ENCODE results near the gene KCND2.

The KCND2 gene

DNA sequence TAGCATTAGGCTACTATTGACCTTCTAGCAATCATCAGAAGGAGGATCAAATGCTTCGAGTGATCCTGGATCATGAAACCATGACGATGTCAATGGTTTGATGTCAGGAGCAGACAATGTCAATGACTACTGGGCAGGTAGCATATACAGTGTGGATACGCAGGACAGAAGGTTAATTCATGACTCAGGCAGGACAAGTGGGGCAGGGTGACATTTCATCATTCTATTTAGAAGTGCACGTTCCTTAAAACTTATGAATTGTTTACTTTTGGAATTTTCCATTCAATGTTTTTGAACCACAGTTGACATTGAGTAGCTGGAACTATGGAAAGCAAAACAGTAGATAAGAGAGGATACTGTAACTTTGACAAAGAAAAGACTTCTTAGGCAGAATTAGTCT, 444.2 kb downstream of the KCND2 start:
- TF ChIP-seq ZNF274 (IDR thresholded peaks at IDR 0.05; ENCODE audit: low read depth, low read length): no peak

DNA sequence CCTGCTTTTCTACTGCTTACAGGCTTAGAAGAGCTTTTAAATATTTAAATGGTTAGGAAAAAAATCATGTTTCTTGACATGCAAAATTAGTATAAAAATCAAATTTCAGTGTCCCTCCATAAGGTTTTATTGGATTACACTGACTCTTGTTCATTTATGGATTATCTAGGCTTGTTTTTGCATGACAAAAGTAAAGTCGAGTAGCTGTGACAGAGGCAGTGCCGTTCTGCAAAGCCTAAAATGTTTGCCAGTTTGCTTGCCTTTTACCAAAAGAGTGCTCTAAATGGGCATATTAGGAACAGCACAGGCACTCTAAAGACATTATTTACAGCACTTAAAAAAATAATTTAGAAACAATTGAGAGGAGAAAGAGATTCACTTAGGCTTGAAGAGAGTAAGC, 445.4 kb downstream of the KCND2 start:
- no peak overlapping the region for H3K4me3 ChIP-seq (ENCODE audit: low read length)
- no peak for TF ChIP-seq ZNF274 (IDR thresholded peaks at IDR 0.05; ENCODE audit: low read depth, low read length)

More for the DNA sequence above, 444.2 kb downstream of the KCND2 start:
- no peak overlapping the region for H3K4me3 ChIP-seq (ENCODE audit: low read length)

DNA sequence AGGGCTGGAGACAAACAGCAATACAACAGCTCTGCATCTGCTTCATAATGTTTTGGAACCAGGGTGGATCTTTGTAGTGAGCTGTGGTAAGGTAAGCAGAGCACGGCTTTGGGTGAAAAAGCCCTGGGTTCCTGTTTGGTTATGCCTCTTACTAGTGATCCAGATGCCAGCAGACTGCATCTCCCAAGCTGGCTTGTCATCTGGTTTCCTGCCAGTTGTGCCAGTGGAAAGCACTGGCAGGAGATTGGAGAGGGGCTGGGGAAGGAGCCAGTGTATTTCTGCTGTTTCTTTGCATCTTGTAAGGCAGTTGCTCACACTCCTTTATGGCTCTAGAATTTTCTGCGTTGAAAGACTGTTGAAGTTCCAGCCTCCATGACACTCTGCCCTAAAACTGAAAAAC, 447.3 kb downstream of the KCND2 start:
- no peak for TF ChIP-seq ZNF274 (IDR thresholded peaks at IDR 0.05; ENCODE audit: low read depth, low read length)
- H3K4me3 ChIP-seq (ENCODE audit: low read length): no peak overlapping the region

DNA sequence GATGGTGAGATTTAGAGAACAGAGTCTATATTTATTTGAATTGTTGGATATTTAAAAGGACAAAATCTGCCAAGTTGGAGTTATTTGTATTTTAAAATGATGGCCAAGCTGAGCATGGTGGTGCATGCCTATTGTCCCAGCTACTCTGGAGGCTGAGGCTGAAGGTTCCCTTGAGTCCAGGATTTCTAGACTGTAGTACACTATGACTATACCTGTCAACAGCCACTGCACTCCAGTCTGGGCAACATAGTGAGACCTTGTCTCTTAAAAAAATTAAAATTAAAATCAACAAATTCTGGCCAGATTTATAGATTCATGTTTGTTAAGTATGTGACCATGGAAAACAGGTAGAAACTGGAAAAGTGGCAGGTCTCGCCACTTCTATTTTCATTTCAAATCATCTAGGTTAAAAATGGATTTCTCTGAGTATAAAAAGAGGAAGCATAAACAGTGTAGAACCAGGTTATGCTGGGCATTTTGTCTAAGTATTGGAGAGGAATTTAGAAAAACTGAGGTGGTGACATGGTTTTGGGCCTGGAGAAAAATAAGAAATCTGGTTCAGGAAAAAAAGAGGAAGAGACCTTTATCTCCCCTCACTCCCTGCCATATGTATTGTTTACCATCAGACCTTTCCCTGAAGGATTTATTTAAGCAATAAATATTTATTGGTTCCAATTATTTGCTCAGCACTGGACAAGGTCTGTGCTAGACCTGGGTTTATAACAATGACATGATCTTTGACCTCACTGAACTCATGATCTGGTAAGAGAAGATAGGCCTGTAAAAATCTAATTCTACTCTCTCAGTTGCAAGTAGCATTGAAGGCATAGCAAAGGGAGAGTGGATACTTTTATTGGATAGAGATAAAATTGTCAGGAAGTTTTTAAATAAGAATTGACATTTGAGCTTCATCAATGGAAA, 450.8 kb downstream of the KCND2 start:
- no peak overlapping the region for H3K4me3 ChIP-seq (ENCODE audit: low read length)
- no peak for TF ChIP-seq ZNF274 (IDR thresholded peaks at IDR 0.05; ENCODE audit: low read depth, low read length)

DNA sequence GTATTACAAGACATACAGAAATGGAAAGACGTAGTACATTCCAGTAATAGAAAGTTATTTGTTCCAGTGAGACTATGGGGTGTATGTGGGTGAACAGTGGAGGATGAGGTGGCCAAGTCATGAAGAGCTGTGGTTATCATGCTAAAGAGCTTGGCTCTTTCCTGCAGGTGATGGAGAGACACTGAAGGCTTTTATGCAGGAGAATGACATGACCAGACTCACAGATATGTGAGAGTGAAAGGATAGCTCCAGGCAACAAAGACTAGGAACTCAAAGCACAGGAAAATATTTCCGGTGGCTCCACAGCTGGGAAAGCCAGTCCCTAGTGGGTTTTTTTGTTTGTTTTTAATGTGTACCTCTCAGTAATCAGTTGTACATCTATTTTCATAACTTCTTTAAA, 451.5 kb downstream of the KCND2 start:
- H3K4me3 ChIP-seq (ENCODE audit: low read length): no peak overlapping the region
- TF ChIP-seq ZNF274 (IDR thresholded peaks at IDR 0.05; ENCODE audit: low read depth, low read length): no peak

DNA sequence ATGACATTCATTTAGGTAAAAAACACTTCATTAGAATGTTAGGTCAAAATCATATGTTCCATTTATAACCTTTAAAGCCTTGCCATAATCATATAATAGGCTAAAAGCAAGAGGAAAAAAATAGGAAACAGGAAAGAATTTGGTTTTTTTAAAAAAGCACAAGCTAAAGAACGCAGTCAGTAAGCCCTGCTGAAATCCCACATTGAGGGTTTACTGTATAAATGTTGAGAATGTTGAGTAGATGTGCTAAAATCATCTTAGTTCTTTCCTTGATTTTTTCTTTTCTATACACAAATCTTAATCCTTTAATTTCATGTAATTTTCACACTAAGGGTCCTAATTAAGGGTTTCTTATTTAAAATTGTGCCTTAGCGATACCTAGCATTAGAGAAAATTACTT, 452.0 kb downstream of the KCND2 start:
- TF ChIP-seq ZNF274 (IDR thresholded peaks at IDR 0.05; ENCODE audit: low read depth, low read length): no peak
- H3K4me3 ChIP-seq (ENCODE audit: low read length): no peak overlapping the region

DNA sequence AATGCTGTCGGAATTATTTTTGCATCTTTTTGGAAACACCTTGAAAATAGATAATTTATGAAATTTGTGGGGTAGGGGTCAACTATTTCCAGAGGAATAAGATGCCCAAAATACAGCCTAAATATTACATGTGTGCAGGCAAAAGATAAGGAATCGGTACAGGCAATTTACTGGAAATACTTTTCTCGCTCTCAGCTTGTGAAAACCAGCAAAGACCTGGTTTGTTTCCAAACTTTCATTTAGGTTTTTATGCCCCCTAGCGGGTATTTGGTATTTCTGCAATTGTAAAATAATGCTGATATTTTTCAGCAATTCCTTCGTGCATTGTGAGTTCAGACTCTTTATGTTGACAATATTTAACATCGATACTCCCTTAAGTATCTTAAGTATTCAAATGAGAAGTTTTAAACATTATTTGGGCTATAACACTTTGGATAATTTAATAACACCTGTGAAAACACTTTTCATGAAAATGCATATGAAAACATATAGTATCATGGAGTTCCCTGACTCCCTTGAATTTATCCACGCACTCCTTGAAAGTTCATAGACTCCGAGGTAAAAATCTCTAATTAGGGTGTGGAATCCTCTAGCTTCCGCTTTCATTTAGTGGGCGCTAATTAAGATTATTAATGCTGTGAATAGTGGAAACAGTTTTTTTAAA, 452.5 kb downstream of the KCND2 start:
- no peak overlapping the region for H3K4me3 ChIP-seq (ENCODE audit: low read length)
- TF ChIP-seq ZNF274 (IDR thresholded peaks at IDR 0.05; ENCODE audit: low read depth, low read length): no peak

DNA sequence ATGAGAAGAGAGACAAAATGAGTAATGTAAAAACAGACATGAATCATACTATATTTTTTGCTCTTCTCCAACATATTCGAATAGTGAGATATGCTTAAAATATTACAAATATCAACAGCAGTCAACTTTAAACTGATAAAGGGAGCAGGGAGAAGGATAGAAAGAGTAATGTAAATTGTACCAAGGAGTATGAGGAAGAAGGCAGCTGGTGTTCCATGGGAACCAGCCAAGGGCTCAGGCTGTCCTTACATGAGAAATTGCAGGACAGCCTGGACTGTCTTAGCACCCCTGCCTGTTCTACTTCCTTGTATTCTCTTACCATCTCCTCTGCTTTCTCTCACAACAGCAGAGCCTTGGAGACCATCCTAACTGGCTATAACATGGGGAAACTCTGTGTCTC, 456.3 kb downstream of the KCND2 start:
- no peak overlapping the region for H3K4me3 ChIP-seq (ENCODE audit: low read length)
- TF ChIP-seq ZNF274 (IDR thresholded peaks at IDR 0.05; ENCODE audit: low read depth, low read length): no peak

DNA sequence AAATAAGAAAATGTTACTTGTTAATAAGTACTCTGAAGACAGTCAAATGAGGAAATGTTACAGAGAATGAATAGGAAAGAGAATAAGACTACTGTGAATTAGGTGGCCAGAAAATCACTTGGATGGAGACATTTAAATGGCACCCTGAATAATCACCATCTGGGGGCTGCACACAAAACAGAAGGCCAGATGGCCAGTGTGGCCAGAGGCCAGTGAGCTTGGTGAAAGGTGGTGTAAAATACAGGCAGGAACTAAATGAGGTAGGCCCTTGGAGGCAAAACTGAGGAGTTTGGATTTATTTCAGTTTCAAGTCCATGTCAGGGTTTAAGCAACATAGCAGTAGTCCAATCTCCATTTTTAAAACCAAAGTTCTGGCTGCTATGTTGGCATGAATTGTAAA, 458.3 kb downstream of the KCND2 start:
- no peak overlapping the region for H3K4me3 ChIP-seq (ENCODE audit: low read length)
- no peak for TF ChIP-seq ZNF274 (IDR thresholded peaks at IDR 0.05; ENCODE audit: low read depth, low read length)

DNA sequence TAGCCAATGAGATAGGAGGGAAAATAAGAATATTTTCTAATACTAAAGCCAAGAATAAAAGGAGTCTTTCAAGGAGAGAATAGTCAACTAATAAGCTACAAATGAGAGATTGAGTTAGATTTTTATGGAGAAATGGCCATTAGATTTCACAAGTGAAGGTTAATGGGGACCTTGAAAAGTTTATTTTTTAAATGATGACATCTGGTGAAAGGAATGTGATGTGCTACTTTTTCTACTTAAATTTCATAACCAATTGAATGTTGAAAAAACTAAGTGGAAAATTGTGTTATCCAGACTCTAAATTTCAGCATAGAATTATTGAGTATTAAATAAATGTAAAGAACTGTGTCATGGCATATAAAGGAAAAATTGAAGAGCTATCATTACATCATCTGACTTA, 459.3 kb downstream of the KCND2 start:
- H3K4me3 ChIP-seq (ENCODE audit: low read length): no peak overlapping the region
- no peak for TF ChIP-seq ZNF274 (IDR thresholded peaks at IDR 0.05; ENCODE audit: low read depth, low read length)

DNA sequence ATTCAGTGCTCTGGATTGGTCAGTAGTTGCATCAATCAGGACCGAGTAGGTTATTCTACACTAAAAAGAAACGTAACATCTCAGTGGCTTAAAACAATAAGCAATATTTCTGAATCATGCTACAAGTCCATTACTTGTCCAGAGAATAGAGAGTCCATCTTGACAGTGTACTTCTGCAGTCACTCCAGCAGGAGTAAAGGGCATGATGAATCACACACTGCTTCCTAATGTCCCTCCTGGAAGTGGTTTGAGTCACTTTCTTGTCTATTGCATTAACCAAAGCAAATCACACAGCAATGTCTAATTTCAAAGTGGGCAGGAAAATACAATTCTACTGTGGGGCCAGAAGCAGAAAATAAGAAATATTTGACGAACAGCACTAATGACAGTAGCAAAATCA, 460.2 kb downstream of the KCND2 start:
- H3K4me3 ChIP-seq (ENCODE audit: low read length): no peak overlapping the region
- TF ChIP-seq ZNF274 (IDR thresholded peaks at IDR 0.05; ENCODE audit: low read depth, low read length): no peak

DNA sequence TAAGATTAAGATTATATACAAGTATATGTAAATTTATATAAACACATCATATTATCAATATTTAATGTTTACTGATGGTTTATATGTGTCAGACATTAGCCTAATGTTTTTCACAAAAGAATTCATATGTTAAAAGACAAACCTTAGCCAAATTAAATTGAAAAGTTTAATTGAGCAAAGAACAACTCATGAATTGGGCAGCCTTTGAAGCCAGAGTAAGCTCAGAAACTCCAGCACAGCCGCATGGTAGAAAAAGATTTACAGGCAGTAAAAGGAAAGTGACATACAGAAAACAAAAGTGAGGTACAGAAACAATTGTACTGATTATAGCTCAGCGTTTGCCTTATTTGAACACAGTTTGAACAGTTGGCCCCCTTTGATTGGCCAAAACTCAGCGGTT, 460.9 kb downstream of the KCND2 start:
- H3K4me3 ChIP-seq (ENCODE audit: low read length): no peak overlapping the region
- no peak for TF ChIP-seq ZNF274 (IDR thresholded peaks at IDR 0.05; ENCODE audit: low read depth, low read length)

DNA sequence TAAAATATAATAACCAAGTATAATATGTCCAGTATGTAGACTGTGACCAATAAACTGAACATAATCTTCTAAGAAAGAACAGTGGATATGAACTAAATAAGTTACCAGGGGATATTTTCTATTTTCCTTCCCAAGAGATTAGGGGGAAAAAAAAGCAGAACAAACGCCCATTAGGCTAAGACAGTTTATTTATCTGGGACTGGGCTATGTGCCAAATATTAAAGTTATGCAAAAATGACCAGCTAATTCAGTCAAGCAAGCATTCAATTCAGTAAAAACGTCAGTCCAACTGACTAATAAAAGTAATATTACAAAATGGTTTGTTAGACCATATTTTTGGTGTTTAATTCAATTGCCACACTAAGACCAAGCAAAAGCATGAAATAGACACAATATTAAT, 462.8 kb downstream of the KCND2 start:
- H3K4me3 ChIP-seq (ENCODE audit: low read length): no peak overlapping the region
- no peak for TF ChIP-seq ZNF274 (IDR thresholded peaks at IDR 0.05; ENCODE audit: low read depth, low read length)

DNA sequence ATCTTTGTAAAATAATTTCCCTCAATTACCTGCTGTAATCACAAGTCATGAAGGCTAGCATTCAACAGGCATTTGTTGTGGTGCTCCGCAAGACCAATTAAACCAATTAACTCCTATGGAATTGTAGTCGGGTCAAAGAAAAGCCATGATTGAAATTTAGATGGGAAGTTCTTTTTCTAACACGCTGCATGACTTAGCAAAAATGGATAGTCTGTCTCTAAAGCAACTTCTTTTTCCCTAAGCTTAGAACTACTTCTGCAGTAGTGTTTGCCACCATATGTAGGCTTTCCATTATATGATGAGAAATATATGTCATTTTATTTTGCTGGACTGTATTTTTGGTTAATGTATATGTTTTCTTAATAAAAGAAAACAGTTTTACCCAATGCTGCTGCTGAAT, 465.8 kb downstream of the KCND2 start:
- no peak for TF ChIP-seq ZNF274 (IDR thresholded peaks at IDR 0.05; ENCODE audit: low read depth, low read length)
- no peak overlapping the region for H3K4me3 ChIP-seq (ENCODE audit: low read length)

DNA sequence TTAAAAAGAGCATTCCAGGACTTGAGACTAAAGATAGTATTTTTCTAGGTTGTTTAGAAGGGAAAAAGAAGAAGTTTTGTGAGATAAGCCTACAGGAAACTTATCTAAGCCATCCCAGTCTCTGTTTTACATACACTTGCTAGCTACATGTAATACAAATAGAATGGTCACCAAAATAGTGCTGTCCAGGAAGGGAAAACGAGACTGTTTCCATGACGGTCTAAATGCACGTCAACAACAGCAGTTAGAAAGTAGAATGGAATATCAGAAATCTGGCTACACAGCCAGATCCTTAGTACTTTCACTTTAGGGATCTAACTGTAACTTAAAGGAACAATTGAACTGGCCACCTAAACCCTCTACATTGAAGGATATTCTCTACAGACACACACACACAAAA, 467.4 kb downstream of the KCND2 start:
- no peak for TF ChIP-seq ZNF274 (IDR thresholded peaks at IDR 0.05; ENCODE audit: low read depth, low read length)
- H3K4me3 ChIP-seq (ENCODE audit: low read length): no peak overlapping the region
